ENCODE data around the gene SCYL3.
"Not testable (repeated sequence)": the region's sequence is repeated elsewhere in the genome, so short reads cannot be mapped to it uniquely, and the experiment has no call there.

SCYL3 gene

GRCh38 chr1:169899519-169900217 lies 6.0 kb upstream of the SCYL3 start:
- no peak for DNase-seq

DNA sequence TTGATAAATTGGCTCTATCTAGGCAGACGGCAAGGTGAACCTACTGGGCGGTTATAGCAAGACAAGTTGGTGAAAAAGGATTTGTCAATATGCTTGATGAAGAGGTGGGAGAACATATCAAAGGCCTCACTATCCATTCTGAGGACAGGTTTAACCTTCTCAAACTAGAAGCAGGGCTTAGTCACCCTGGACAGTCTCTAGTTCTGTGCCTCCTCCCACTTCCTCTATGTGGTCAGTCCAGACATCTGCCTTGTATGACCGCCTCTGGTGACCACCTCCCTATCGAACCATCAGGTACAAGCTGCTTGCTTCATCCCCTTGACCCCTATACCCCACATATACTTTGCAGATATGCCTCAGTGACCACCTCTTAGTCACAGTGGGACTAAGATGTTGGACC lies 2.3 kb upstream of the SCYL3 start:
- no peak for DNase-seq

DNA sequence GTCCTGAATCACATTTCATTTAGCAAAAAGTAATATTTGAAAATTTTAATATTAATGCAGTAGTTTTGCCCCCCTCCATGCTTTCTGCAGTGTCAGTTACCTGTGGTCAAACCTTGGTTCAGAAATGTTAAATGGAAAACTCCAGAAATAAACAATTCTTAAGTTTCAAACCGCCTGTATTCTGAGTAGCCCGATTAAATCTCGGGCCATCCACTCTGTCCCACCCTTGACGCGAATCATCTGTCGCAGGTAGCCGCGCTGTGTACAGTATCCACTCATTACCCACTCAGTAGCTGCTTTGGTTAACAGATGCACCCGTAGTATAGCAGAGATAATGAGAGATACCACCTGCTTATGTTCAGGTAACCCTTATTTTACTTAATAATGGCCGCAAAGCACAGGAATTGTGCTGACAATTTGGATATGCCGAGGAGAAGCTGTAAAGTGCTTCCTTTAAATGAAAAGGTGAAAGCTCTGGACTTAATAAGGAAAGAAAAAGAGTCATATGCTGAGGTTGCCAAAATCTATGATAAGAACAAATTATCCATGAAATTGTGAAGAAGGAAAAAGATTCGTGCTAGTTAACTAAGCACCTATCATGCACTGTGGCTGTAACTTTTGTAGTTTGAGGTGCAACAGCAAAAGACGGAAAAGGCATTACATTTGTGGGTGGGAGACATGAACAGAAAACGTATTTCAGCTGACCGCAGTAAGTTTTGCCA lies 889 bp upstream of the SCYL3 start:
- no peak for DNase-seq

DNA sequence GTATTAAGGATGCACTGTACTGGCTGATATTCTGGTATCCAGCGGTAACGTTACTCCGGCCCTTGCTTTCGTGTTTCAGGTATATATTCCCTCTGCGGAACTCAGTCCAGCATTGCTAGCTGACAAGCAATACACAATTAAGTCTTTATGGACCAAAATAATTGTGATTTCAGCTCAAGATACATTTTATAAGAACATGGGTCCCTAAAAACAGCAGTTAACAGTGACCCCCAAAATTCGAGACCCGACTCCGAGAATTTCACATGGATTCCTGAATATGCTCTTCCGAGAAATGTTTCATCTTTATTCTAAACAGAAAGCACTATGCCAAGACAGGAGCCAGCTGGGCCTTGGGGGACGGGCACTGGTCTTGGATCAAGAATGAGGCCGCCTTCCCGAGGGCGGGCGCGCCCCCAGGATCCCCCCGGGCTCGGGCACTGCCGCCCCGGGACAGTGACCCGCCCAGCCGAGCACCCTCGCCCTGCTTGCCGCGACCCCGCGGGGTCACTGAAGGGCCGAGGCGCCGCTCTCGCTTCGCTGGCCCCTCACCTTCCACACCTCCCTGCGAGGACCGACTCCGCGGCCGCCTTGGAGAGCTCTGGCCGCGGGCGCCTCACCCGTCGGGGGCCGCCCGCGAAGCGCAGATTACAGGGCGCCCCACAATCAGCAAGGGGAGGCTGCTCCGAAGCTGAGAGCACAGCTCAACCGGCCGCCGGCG lies 610 bp downstream of the SCYL3 start:
- DNase-seq: no peak

- DNase-seq: no peak
Observed at GRCh38 chr1:169892176-169892926, 1.3 kb downstream of the SCYL3 start.

DNA sequence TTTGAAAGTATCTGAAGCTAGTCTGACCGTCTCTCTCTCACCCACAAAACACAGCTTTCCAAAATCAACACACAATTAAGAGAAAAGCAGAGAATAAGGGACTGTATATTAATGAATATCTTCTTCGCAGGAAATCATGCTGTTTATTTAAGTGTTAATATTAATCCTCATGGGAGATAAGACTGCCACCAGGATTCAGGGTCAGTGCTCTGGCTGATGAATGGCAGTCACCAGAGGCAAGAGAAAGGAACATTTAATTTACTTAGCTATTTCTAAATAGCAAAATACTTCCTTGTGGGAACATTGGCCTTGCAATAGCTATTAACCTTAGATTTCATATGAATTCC lies 2.2 kb downstream of the SCYL3 start:
- DNase-seq: no peak

DNA sequence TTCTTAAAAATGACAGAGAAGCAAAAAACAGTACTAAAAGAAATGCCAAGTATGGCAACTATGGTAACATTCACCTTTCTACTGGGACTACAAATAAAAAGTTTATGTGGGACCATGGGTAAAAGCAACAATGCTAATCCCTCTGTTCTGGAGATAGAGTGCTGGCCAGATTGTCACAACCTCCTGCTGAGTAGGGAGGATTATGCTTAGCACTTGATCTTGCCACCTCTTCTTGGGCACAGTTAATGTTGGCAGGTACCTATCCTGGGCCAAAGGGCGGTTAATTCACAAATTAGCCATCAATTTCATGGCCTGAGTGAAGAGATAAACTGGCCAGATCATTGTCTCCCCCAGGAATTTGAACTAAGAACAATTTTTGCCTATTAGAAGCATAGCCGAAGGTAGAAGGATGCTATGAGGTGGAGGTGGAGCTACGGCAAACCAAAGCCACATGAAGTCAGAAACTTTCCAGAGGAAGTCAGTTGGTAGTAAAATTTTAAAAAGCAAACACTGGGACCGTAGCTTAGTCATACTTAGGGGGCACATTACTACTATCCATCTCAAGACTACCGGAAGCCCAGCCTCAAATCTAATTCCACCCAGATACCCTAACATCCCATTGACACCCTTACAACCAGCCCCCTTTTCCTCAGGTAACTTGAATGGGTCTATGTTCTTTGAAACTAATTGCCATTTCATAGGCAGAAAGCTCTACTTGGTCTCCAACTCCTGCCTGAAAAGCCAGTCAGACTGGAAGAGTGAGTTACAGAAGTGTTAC lies 2.7 kb downstream of the SCYL3 start:
- no peak for DNase-seq

DNA sequence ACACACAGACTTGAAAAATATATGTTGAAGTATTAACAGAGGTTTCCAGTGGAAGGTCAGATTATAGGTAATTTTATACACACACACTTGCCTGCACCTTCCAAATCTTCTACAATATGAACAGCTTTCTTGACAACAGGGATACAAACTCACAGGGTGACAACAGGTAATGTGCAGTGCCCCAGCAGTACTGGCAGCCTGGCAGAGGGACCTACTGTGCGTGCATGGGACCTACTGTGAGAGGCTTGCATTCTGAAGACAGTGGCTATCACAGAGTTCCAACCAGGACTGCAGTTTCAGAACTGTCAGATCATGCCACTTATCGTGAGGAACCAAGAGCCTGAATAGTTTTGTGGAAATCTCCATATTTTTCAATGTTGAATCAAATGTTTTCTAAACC lies 3.8 kb downstream of the SCYL3 start:
- no peak for DNase-seq

DNA sequence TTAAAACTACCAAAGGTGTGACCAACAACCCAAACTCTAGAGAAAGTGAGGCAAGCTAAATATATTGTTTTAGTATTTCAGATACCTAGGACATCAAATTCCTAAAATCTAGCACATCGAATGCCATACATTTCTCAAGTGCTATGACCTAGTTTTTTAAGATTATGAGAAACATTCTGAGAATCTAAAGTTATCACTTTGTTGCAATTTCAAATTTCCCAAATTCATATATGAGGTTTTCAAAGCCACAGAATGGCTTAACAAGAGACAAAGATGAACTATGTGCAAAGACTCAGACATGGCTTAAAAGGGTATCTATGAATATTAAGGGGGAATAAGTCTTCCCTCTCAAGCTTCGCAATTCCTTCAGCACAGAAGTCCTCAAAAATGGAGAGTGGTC lies 6.8 kb downstream of the SCYL3 start:
- no peak for DNase-seq

- no peak for DNase-seq
Observed at GRCh38 chr1:169886422-169886821, 7.3 kb downstream of the SCYL3 start.

DNA sequence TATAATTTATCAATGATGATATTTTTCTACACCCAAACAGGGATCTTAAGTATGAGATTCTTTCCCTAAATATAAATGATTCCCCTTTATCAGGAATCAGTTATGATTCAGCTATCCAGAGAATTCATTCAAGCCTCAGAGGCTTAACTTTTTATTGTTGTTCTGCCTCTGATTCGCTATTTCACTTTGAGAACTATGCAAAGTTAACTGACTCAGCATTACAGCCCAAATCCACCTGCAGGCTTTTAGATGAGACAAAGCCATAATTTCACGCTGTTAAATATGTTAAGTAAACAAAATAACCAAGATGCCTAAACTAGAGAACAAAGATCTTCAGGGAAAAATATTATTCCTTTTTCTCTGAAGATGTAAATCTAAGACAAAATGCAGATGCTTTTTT lies 8.5 kb downstream of the SCYL3 start:
- DNase-seq: no peak

- no peak for DNase-seq
Observed at GRCh38 chr1:169884634-169885033, 9.1 kb downstream of the SCYL3 start.

- DNase-seq: no peak
Observed at GRCh38 chr1:169882039-169882511, 11.6 kb downstream of the SCYL3 start.

- DNase-seq: no peak
Observed at GRCh38 chr1:169879034-169879840, 14.5 kb downstream of the SCYL3 start.

DNA sequence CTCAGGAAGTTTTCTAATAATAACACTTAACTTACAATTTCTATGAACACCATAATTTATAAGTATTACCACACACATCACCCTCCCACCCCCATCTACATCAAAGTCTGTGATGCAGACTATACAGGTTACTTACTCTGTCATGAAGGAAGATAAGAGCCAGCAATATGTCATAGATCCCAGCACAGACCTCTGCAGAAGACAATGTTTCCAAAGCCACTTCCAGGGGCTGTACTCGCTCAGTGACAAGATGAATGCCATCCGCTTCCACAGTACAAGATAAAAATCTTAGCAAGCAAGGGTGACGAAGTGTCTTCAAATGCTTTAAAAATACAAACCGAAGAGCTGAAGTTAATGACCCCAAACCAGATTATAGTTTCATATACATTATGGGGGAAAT lies 15.2 kb downstream of the SCYL3 start:
- DNase-seq: no peak

DNA sequence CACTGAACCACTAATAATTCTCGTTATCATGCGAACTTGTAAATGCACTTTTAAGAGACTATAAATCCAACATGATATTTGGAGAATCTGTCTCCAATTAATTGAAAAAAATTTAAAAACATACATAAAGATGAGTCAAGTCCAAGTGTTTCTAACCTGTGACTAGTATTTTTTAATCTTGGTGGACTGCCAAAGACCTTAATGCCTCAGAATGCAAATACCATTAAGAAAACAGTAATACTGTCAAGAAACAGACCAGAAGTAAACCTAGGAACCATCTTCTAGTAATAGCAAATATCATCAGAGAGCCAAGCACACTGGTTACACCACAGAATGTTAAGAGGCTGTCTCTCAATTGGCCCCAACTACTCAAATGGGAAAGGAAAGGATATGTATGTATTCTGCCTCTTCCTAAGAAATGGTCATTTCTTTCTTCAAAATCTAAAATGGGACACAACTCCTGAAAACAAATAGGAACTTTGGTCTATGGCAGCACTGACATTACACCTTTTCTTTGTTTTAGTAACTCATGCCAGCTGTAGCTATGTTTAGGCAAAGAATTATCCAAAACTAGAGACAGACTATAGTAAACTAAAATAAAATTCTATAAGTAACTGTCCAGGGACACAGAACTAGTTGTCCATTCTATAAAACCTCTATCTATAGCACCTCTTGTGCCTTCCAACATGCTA lies 15.8 kb downstream of the SCYL3 start:
- no peak for DNase-seq

GRCh38 chr1:169874229-169874628 lies 19.5 kb downstream of the SCYL3 start:
- DNase-seq: no peak

DNA sequence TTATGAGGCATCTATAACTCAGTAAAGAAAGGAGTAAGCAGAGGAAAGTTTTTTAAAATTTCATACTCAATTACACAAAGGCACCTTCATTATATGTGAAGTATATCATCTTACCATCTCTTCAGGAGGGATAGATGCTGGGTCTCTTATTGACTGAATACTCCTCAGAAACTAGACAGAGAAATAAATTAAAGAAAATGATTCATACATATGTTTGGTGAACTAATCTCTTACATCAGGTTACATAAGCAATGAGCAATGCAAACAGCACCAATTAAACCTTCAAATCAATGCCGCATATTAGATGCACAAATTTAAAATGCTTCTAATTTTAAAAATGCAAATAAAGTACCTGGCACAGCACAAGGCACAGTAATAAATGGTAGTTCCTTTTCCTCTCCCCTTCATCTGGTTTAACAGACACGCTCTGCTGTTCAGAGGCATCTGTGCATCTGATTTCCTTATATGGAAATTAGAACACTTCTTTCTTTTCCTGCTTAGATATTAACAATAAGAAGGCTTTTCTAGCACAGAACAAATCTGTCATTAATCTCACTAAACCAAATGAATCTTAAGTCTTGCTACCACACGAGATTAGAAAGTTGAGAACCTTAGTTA lies 20.0 kb downstream of the SCYL3 start:
- DNase-seq: no peak

DNA sequence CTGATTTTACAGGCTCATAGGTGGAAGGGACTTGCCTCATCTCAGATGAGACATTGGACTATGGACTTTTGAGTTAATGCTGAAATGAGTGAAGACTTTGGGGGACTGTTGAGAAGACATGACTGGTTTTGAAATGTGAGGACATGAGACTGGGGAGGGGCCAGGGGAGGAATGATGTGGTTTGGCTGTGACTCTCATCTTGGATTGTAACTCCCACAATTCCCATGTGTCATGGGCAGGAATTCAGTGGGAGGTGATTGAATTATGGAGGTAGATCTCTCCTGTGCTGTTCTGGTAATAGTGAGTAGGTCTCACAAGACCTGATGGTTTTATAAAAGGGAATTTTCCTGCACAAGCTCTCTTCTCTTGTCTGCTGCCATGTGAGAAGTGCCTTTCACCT lies 20.8 kb downstream of the SCYL3 start:
- DNase-seq: no peak

DNA sequence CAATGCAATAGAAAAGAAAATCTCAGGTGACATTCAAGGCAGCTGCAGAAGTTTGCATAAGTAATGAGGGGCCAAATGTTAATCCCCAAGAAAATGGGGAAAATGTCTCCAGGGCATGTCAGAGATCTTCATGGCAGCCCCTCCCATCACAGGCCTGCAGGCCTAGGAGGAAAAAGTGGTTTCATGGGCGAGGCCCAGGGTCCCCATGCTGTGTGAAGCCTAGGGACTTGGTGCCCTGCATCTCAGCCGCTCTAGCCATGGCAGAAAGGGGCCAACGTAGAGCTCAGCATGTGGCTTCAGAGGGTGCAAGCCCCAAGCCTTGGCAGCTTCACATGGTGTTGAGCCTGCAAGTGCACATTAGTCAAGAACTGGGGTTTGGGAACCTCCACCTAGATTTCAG lies 21.7 kb downstream of the SCYL3 start:
- not testable (repeated sequence) for DNase-seq

DNA sequence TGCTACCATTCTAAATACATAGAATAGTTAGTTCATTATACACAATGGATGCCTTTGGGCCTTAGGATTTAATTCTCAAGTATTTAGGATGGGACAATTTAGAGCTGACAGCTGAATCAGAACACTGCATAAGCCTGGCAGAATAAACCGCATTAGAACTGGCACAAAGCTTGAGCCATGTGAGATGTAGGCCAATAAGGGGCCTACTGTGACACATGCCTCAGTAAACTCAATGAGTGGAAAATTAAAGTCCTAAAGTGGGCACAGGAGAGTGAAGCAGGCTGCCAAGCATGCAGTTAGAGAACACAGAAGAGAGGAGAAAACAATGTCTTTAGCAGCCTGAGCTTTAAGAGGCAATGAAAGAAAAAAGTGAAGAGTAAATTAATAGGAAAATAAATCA lies 24.3 kb downstream of the SCYL3 start:
- DNase-seq: no peak
